Muscle of arm (tissue), 12 donors: ENCODE results near the gene BMP7. TPM values are rescaled to one million over a fixed set of nuclear protein-coding genes. Genes with fewer than 3 reads are reported as not detected.

Experiments
- DNase-seq: peaks from one replicate; pipeline ENCODE4 v3.0.0-alpha.2; 2013
- polyA plus RNA-seq, 12 donors: library from polyadenylated mRNA; unstranded; fragments of 120-200 nt; gene quantifications; one replicate each; pipeline ENCODE4 v1.2.1, GENCODE V29; 2013; ENCODE audit not compliant: insufficient read length in 12 of 12

The BMP7 gene
- polyA plus RNA-seq, 12 donors: 3.3 to 27.2 (median 5.0) TPM; not detected in 1

DNA sequence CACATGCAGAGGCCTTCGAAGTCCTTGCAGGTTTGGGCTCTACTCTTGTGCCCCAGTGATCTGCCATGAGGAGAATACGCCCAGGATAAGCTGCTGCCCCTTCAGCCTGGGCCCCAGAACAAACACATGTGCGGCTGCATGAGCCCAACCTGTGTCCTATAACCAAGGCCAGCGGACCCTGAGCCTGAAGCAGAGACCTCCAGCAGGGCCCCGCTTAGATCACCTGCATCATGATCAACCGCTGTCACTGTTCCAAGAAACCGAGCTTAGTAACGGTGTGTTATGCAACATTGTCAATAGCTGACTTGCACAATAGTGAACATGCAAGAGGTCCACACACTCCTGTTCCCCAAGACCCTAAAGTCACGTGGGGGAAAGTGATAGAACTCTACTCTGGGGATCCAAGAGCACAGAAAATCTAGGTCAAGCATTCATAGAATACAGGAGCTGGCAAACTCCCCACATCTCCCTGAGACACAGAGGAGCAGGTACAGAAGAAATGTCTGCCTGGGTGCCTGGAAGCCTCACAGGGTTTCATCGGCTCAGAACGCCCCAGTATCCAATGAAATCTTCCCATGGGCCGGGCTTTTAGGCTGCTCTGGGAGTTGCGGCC lies 136.2 kb downstream of the BMP7 start:
- DNase-seq: no peak

DNA sequence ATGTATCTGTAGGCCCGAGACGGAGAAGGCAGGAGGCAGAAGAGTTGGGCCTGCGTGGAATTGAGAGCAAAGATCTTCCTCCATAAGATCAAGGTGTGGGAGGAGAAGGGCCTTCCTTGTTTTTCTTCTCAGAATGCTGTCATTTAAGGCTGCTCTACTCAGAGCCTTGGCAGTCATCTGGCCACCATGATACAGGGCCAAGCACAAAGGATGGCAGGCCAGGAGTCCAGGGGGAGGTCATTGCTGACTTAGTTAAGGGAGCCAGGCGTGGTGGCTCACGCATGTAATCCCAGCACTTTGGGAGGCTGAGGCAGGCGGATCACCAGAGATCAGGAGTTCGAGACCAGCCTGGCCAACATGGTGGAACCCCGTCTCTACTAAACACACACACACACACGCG lies 137.1 kb downstream of the BMP7 start:
- DNase-seq: no peak

DNA sequence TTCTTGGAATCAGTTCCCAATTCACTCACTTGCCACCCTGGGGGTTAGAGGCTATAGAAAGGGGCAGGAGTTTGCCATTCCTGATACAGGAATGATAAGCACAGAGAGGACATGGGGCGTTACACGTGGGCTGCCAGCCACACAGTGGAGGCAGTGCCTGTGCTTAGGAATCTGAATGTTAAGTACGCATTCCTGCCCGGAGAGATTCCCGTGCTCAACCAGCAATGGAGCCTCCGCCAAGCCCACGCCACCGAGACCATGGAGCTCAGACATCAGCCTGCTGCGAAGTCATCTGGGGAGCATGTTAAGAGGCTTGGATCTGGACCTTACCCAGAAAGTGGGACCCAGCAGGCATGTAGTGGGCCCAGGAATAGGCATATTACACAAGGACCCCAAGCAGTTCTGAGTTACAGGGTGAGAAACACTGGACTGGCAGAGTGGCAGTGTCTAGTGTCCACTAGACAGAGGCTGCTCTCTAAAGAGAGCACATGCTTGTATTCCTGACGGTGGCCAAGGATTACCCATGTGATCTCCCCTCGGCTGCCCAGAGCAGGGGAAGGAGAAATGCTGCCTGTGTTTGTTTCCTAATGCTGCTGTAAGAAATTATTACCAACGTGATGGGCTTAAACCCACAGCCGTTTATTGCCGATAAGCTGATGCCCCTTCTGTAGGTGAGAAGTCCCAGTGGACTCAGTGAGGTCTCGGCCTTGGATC lies 138.2 kb downstream of the BMP7 start:
- DNase-seq: no peak

DNA sequence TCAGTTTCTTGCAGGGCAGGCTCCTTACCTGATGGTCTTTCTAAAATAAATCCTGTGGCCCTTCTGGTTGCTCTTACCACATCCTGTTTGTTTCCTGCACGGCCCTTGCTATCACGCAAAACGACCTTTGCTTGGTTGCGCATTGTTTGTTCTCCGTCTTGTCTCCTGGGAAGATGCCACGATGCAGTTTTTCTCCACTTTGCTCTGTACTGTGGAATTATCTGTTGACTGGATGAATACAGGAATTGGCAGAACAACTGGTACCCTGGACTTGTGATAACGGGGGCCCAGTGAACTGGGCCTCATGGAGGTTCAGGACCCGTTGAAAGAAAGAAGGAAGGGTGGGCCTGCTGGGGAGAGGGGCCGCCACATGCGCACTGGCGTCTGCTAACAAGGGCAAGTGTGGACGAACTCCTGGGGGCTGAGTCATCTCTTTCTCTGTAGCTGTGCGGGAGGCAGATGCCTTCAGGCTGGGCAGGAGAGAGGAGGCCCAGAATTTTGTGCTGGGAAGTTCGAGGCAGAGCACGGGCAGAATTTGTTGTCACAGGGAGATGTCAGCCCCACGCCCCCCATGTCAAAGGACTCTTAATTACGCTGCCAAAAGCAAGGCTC lies 139.9 kb downstream of the BMP7 start:
- DNase-seq: no peak

DNA sequence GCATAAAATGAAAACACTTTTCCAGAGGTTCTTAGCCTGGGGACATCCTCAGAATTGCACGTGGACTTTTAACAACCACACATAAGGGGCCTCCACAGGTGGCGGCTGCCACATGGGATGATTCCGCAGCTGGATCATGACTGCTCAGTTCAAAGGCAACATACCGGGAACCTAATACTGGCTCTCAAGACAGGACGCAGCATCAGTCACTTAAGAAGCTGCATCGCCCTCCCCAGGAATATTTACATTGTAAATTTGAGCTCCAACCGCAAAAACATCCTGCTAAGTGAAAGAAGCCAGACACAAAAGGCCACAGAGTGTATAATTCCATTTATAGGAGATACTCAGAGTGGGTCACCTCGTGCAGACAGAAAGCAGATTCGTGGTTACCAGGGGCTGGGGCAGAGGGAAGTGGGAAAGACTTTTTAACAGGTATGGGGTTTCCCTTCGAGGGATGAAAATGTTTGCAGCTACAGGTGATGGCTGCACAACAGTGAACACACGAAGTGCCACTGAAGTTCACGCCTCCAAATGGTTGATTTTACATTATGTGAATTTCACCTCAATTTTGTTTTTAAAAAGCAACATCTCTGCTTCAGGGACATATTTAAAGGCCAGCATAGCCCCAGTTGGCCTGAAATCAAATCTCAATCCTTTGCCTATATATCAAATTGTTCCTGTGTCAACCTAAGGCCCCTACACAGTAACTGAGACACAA lies 141.5 kb downstream of the BMP7 start:
- DNase-seq: no peak

DNA sequence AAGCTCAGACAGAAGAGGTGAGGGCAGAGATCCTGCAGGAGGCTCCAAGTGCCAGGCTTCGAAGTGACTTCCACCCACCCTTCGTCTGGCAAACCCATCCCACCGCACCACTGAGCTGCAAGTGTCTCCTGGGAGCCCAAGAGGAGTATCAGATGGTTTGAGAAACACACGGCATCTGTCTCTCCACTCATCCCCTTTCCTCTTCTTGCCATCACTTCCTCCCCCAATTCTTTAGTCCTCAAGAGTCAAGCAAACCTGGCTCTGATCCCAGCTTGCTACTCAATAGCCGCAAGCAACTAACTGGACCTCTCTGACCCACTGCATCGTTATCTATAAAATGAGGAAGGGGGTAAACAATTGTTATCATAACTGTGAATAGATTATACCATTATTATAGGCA lies 142.1 kb downstream of the BMP7 start:
- peak; percentile 7 for DNase-seq

DNA sequence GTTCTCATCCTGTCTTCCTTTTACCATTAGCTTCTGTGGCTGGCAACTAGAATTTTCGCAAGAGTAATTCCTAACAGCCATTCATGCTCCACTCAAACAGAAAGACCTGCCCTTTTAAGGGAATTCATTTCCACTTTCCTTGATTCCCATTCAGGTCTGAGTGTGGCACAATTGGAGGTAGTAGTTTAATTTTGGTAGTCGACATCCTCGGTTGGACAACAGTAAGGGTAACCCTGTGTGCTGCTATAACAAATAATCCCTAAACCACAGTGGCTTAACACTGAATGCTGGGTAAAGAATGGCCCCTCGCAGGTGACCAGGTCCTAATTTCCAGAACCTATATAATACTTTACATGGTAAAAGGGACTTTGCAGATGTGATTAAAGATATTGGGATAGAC lies 142.9 kb downstream of the BMP7 start:
- no peak for DNase-seq

DNA sequence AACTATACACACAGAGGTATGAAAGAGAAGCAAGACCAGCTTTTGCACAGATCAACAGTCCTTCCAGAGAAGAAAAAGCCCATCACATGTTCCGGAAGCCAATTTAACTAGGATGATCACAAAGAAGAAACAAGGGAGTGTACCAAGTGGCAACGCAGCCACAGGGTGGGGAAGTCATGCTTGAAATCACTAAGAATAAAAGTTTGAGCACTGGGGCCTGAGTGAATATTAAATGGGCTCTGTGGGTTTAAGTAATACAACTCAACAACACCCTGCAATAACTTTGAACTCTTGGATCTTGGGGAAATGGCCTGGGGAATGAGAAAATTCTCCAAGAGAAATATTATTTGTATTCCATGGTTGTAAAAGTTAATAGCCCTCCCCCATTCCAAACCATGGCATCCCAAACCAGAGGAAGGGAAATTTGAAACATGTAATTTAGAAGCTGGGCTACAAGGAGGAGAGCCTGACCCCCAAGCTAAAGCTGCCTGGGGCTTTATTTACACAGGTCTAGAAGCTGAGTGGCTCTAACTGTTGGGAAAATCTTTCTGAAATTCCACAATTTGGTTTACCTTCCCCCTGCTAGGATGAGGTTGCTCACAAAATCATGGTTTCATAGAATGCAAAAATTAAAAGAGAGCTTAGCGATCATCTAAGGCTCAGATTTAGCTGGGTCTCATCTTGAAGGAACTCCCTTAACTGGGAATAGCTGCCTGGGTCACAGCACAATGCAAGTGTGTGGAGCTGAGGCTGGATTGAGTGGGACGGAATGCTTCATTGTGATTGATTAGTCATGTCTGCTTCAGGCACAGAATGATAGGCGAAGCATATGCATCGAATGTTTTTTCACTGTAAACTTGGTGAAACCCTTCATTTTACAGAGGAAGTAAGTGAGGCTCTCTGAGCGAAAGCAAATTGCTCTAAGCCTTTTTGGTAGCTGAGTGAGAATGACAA lies 143.6 kb downstream of the BMP7 start:
- no peak for DNase-seq

DNA sequence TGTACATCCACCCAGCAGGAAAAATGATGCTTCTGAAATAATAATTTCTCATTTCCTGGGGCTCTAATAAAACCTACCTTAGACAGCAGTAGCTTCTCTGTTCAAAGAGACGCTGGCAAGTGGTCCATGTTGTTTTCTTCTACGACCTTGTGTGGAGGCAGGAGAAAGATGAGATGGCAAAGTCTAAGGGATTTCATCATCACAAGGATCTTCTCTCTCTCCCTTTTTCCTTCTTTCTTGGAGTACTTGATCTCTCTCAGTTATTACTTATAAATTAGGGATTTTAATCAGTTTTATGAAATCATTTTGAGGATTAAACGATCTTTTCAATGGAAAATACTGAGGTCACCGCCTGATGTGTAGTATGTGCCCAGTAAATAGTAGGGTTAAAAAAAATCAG lies 147.5 kb downstream of the BMP7 start:
- DNase-seq: no peak

Other genes starting within 250 kb of the BMP7 start
- not detected for gene SPO11, start 63.2 kb upstream of the BMP7 start, polyA plus RNA-seq
- 10 to 100 TPM in 11 of 12 donors, not detected in 1; 11.2 to 33.3 (median 27.5) TPM for gene RAE1, start 84.6 kb upstream of the BMP7 start, polyA plus RNA-seq
- 10 to 100 TPM in 11 of 12 donors, not detected in 1; 38.3 to 92.5 (median 54.2) TPM for gene RBM38, start 124.8 kb upstream of the BMP7 start, polyA plus RNA-seq